ENCODE results near the gene WFDC9. TPM values are rescaled to one million over a fixed set of nuclear protein-coding genes. Genes with fewer than 3 reads are reported as not detected.

Gene WFDC9
- total and polyA plus RNA-seq, 4 donors, result not detected

DNA sequence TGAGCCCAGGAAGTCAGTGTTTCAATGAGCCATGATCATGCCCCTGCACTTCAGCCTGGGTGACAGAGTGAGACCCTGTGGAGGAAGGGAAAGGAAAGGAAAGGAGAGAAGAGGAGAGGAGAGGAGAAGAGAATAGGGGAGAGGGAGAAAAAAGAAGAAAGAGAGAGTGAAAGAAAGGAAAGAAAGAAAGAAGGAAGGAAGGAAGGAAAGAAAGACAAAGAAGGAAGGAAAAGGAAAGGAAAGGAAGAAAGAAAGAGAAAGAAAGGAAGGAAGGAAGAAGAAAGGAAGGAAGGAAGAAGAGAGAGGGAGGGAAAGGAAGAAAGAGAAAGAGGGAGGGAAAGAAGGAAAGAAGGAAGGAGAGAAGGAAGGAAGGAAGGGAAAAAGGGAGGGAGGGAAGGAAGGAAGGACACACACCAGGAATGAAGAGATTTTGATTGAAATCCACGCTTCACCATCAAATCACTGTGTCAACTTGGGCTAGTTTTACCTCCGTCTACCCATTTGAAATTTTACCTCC, 66.3 kb downstream of the WFDC9 start:
- DNase-seq (ENCODE audit: low spot score), result no peak
- H3K27me3 ChIP-seq (ENCODE audit: control insufficient read depth in 4 of 4, insufficient read depth in 4 of 4, low read length in 3 of 4), result peaks cover 0 to 6% (median 0%) of the 10 kb centered on the region in 4 donors
- no peaks in the 10 kb centered on the region for H3K36me3 ChIP-seq (ENCODE audit: control insufficient read depth in 4 of 4, insufficient read depth in 3 of 4, low read depth in 1 of 4, low read length in 3 of 4)
- H3K9ac ChIP-seq (ENCODE audit: low read depth in 1 of 2, low read length in 2 of 2), result no peak overlapping the region
- H3K27ac ChIP-seq (ENCODE audit: low read depth in 1 of 2, low read length in 2 of 2), result no peak overlapping the region
- WGBS, result 71% methylated on average over 2 of the region's 2 CpGs
- H3K4me3 ChIP-seq (ENCODE audit: low read depth in 1 of 3, low read length in 3 of 3), result no peak overlapping the region
- TF ChIP-seq NR2F2 (IDR thresholded peaks at IDR 0.05) (no peak), HNF4A (conservative IDR thresholded peaks at IDR 0.05) (no peak), RAD21 (IDR thresholded peaks at IDR 0.05) (no peak), YY1 (IDR thresholded peaks at IDR 0.05) (no peak), EGR1 (IDR thresholded peaks at IDR 0.05; ENCODE audit: low read depth in 2 of 2) (no peak), ATF3 (IDR thresholded peaks at IDR 0.05) (no peak), GABPA (IDR thresholded peaks at IDR 0.05 in 1 of 2, conservative IDR thresholded peaks at IDR 0.05 in 1 of 2) (no peak)
- TF ChIP-seq, protein P1, sequence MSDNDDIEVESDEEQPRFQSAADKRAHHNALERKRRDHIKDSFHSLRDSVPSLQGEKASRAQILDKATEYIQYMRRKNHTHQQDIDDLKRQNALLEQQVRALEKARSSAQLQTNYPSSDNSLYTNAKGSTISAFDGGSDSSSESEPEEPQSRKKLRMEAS (IDR thresholded peaks at IDR 0.05), result no peak
- no peaks in the 10 kb centered on the region for H3K4me1 ChIP-seq (ENCODE audit: control insufficient read depth in 4 of 4, insufficient read depth in 4 of 4, low read length in 3 of 4)
- H3K9me3 ChIP-seq (ENCODE audit: control insufficient read depth in 4 of 4, low read length in 3 of 4), result no peaks in the 10 kb centered on the region

Small RNA genes within 50 kb of the gene (small RNA-seq; reads per million reads assigned to genes)
- not detected for gene RNA5SP485

Other genes with a start within 250 kb of the WFDC9 start
- gene DBNDD2, start 223.0 kb downstream of the WFDC9 start, total RNA-seq, result 1 to 10 TPM; 2.1 to 3.2 TPM
- 1 to 10 TPM; 2.2 to 4.6 TPM for gene DBNDD2, start 223.0 kb downstream of the WFDC9 start, polyA plus RNA-seq
- gene PIGT, start 215.1 kb downstream of the WFDC9 start, total RNA-seq, result 10 to 100 TPM; 14.4 to 20.7 TPM
- gene PIGT, start 215.1 kb downstream of the WFDC9 start, polyA plus RNA-seq, result 10 to 100 TPM; 47.6 to 64.5 TPM
- gene WFDC2, start 161.5 kb downstream of the WFDC9 start, total RNA-seq, result not detected
- 1 to 10 TPM; 1.3 to 1.8 TPM for gene WFDC2, start 161.5 kb downstream of the WFDC9 start, polyA plus RNA-seq
- not detected for gene SPINT3, start 115.7 kb downstream of the WFDC9 start, total RNA-seq
- gene SPINT3, start 115.7 kb downstream of the WFDC9 start, polyA plus RNA-seq, result not detected
- gene WFDC6, start 91.8 kb downstream of the WFDC9 start, total RNA-seq, result not detected
- not detected for gene WFDC6, start 91.8 kb downstream of the WFDC9 start, polyA plus RNA-seq
- not detected for gene EPPIN, start 83.9 kb downstream of the WFDC9 start, total RNA-seq
- gene EPPIN, start 83.9 kb downstream of the WFDC9 start, polyA plus RNA-seq, result not detected
- not detected for gene WFDC8, start 52.0 kb downstream of the WFDC9 start, total RNA-seq
- not detected for gene WFDC8, start 52.0 kb downstream of the WFDC9 start, polyA plus RNA-seq
- not detected for gene WFDC10A, start 1.5 kb downstream of the WFDC9 start, total RNA-seq
- gene WFDC10A, start 1.5 kb downstream of the WFDC9 start, polyA plus RNA-seq, result not detected
- not detected for gene WFDC11, start 39.0 kb upstream of the WFDC9 start, total RNA-seq
- not detected for gene WFDC11, start 39.0 kb upstream of the WFDC9 start, polyA plus RNA-seq
- not detected for gene WFDC13, start 70.8 kb upstream of the WFDC9 start, total RNA-seq
- not detected for gene WFDC13, start 70.8 kb upstream of the WFDC9 start, polyA plus RNA-seq
- not detected for gene WFDC10B, start 73.7 kb upstream of the WFDC9 start, total RNA-seq
- gene WFDC10B, start 73.7 kb upstream of the WFDC9 start, polyA plus RNA-seq, result not detected
- not detected for gene SPINT4, start 91.1 kb upstream of the WFDC9 start, total RNA-seq
- not detected for gene SPINT4, start 91.1 kb upstream of the WFDC9 start, polyA plus RNA-seq
- not detected for gene WFDC3, start 160.6 kb upstream of the WFDC9 start, total RNA-seq
- gene WFDC3, start 160.6 kb upstream of the WFDC9 start, polyA plus RNA-seq, result under 1 TPM in 1 of 2 donors, not detected in 1; 0.28 TPM
- 1 to 10 TPM; 6.3 to 9.4 TPM for gene DNTTIP1, start 160.7 kb upstream of the WFDC9 start, total RNA-seq
- 10 to 100 TPM in 1 of 2 donors, 1 to 10 TPM in 1; 9.3 to 13.8 TPM for gene DNTTIP1, start 160.7 kb upstream of the WFDC9 start, polyA plus RNA-seq
- 10 to 100 TPM in 1 of 2 donors, not detected in 1; 27.6 TPM for gene UBE2C, start 181.4 kb upstream of the WFDC9 start, total RNA-seq
- gene UBE2C, start 181.4 kb upstream of the WFDC9 start, polyA plus RNA-seq, result 1 to 10 TPM; 2.7 to 8.1 TPM
- gene TNNC2, start 196.0 kb upstream of the WFDC9 start, total RNA-seq, result under 1 TPM in 1 of 2 donors, not detected in 1; 0.33 TPM
- under 1 TPM; 0.12 to 0.31 TPM for gene TNNC2, start 196.0 kb upstream of the WFDC9 start, polyA plus RNA-seq
- 10 to 100 TPM in 1 of 2 donors, 1 to 10 TPM in 1; 4.5 to 10.6 TPM for gene SNX21, start 202.5 kb upstream of the WFDC9 start, total RNA-seq
- 1 to 10 TPM; 3.8 to 5.1 TPM for gene SNX21, start 202.5 kb upstream of the WFDC9 start, polyA plus RNA-seq
- 10 to 100 TPM; 24.4 to 24.5 TPM for gene ACOT8, start 226.1 kb upstream of the WFDC9 start, total RNA-seq
- gene ACOT8, start 226.1 kb upstream of the WFDC9 start, polyA plus RNA-seq, result 10 to 100 TPM; 24.5 to 27.1 TPM
- gene ZSWIM3, start 226.3 kb upstream of the WFDC9 start, total RNA-seq, result 1 to 10 TPM; 2.9 to 4.2 TPM
- 1 to 10 TPM in 1 of 2 donors, under 1 TPM in 1; 0.56 to 1.6 TPM for gene ZSWIM3, start 226.3 kb upstream of the WFDC9 start, polyA plus RNA-seq
- 1 to 10 TPM; 2.2 to 5.0 TPM for gene ZSWIM1, start 249.9 kb upstream of the WFDC9 start, total RNA-seq
- 1 to 10 TPM; 2.1 to 2.4 TPM for gene ZSWIM1, start 249.9 kb upstream of the WFDC9 start, polyA plus RNA-seq